WTC11 (cell line): ENCODE measurements around the gene CPNE6. TPM values are rescaled to one million over a fixed set of nuclear protein-coding genes. Genes with fewer than 3 reads are reported as not detected.

ENCODE experiments used
- ATAC-seq: fragments of 200-7000 bp; cut with Tn5 transposase; 2 replicates; pipeline ENCODE4 v1.10.0; 2021; ENCODE audit warnings: mild to moderate bottlenecking, moderate library complexity
- CTCF ChIA-PET: fragments of 300-600 bp; sonication (Branson Sonifier 250); formaldehyde crosslinking; loops from one replicate; lab custom pipeline; 2021; ENCODE audit warnings: antibody characterized with exemption; lab: Charles Lee
- POLR2A ChIA-PET: fragments of 350-600 bp; sonication (Branson Sonifier 250); formaldehyde crosslinking; loops from one replicate; lab custom pipeline; 2021; ENCODE audit warnings: antibody characterized with exemption; lab: Charles Lee
- DNase-seq: peaks from one replicate; pipeline ENCODE4 v3.0.0; 2021; ENCODE audit warnings: low spot score
- H3K27ac Mint-ChIP-seq: 2 replicates; pipeline ENCODE4 v1.8.0; 2021; ENCODE audit warnings: mixed read lengths
- H3K27me3 Mint-ChIP-seq: 2 replicates; pipeline ENCODE4 v1.8.0; 2021; ENCODE audit warnings: low read depth, mild to moderate bottlenecking, moderate library complexity, mixed read lengths
- H3K36me3 Mint-ChIP-seq: 2 replicates; pipeline ENCODE4 v1.8.0; 2021; ENCODE audit warnings: mixed read lengths
- H3K4me1 Mint-ChIP-seq: 2 replicates; pipeline ENCODE4 v1.8.0; 2022; ENCODE audit warnings: mixed read lengths
- H3K4me3 Mint-ChIP-seq: 2 replicates; pipeline ENCODE4 v1.8.0; 2021; ENCODE audit warnings: mild to moderate bottlenecking, moderate library complexity, mixed read lengths
- H3K9me3 Mint-ChIP-seq: 2 replicates; pipeline ENCODE4 v1.8.0; 2021; ENCODE audit warnings: mixed read lengths
- CREB1 ChIP-seq: sonication (generic); formaldehyde crosslinking; IDR thresholded peaks from 2 replicates; pipeline ENCODE4 v1.8.0; 2023; ENCODE audit warnings: mild to moderate bottlenecking, missing genetic modification reagents
- CREM ChIP-seq: sonication (generic); formaldehyde crosslinking; IDR thresholded peaks from 2 replicates; pipeline ENCODE4 v1.8.1; 2022; ENCODE audit warnings: mild to moderate bottlenecking, missing genetic modification reagents, moderate library complexity
- ESRRA ChIP-seq: sonication (generic); formaldehyde crosslinking; IDR thresholded peaks from 2 replicates; pipeline ENCODE4 v1.8.1; 2022; ENCODE audit warnings: mild to moderate bottlenecking, missing genetic modification reagents, borderline replicate concordance
- FOXJ3 ChIP-seq: sonication (generic); formaldehyde crosslinking; IDR thresholded peaks from 2 replicates; pipeline ENCODE4 v1.9.0; 2021; ENCODE audit warnings: missing genetic modification reagents, mild to moderate bottlenecking, borderline replicate concordance
- JAZF1 ChIP-seq: fragments of 250-450 bp; sonication (Bioruptor Pico); IDR thresholded peaks from 2 replicates; pipeline ENCODE4 v1.9.0; 2021; ENCODE audit warnings: moderate library complexity, mild to moderate bottlenecking, inconsistent platforms
- MXD4 ChIP-seq: fragments of 250-450 bp; sonication (Bioruptor Pico); IDR thresholded peaks from 2 replicates; pipeline ENCODE4 v1.8.0; 2021; ENCODE audit warnings: mild to moderate bottlenecking, moderate library complexity, borderline replicate concordance
- TEAD1 ChIP-seq: sonication (generic); formaldehyde crosslinking; IDR thresholded peaks from 2 replicates; pipeline ENCODE4 v1.8.0; 2022; ENCODE audit warnings: mild to moderate bottlenecking, missing genetic modification reagents
- total RNA-seq: library from RNA; stranded (reverse); gene quantifications from 3 replicates; pipeline ENCODE4 v1.2.3, GENCODE V29; 2021
- TF ChIP-seq, protein P1 (sequence below): sonication (generic); formaldehyde crosslinking; IDR thresholded peaks from 2 replicates; pipeline ENCODE4 v1.8.1; 2023; ENCODE audit warnings: mild to moderate bottlenecking, missing genetic modification reagents, moderate library complexity
- TF ChIP-seq, protein P2 (sequence below): sonication (generic); formaldehyde crosslinking; IDR thresholded peaks from 2 replicates; pipeline ENCODE4 v1.8.1; 2023; ENCODE audit warnings: mild to moderate bottlenecking, missing genetic modification reagents, borderline replicate concordance
- TF ChIP-seq, protein P3 (sequence below): sonication (generic); formaldehyde crosslinking; IDR thresholded peaks from 2 replicates; pipeline ENCODE4 v1.8.1; 2022; ENCODE audit warnings: mild to moderate bottlenecking, moderate library complexity, missing genetic modification reagents
- TF ChIP-seq, protein P4 (sequence below): sonication (generic); formaldehyde crosslinking; IDR thresholded peaks from 2 replicates; pipeline ENCODE4 v1.8.1; 2023; ENCODE audit warnings: mild to moderate bottlenecking, missing genetic modification reagents
- TF ChIP-seq, protein P5 (sequence below): fragments of 250-450 bp; sonication (Bioruptor Pico); IDR thresholded peaks from 2 replicates; pipeline ENCODE4 v1.9.0; 2021; ENCODE audit warnings: moderate library complexity, mild to moderate bottlenecking, inconsistent platforms, borderline replicate concordance
- TF ChIP-seq, protein P6 (sequence below): fragments of 250-450 bp; sonication (Bioruptor Pico); IDR thresholded peaks from 2 replicates; pipeline ENCODE4 v1.9.0; 2021; ENCODE audit warnings: mild to moderate bottlenecking
- TF ChIP-seq, protein P7 (sequence below): sonication (generic); formaldehyde crosslinking; IDR thresholded peaks from 2 replicates; pipeline ENCODE4 v1.8.1; 2022; ENCODE audit warnings: low read depth, mild to moderate bottlenecking, moderate library complexity, missing genetic modification reagents, borderline replicate concordance
- TF ChIP-seq, protein P8 (sequence below): fragments of 250-450 bp; sonication (Bioruptor Pico); IDR thresholded peaks from 2 replicates; pipeline ENCODE4 v1.9.0; 2021; ENCODE audit warnings: mild to moderate bottlenecking
- TF ChIP-seq, protein P9 (sequence below): sonication (generic); formaldehyde crosslinking; conservative IDR thresholded peaks from 2 replicates; pipeline ENCODE4 v1.8.1; 2022; ENCODE audit warnings: mild to moderate bottlenecking, missing genetic modification reagents
- TF ChIP-seq, protein P10 (sequence below): sonication (generic); formaldehyde crosslinking; IDR thresholded peaks from 2 replicates; pipeline ENCODE4 v1.8.0; 2022; ENCODE audit warnings: mild to moderate bottlenecking, missing genetic modification reagents
- TF ChIP-seq, protein P11 (sequence below): sonication (generic); formaldehyde crosslinking; IDR thresholded peaks from 2 replicates; pipeline ENCODE4 v1.8.0; 2023; ENCODE audit warnings: missing genetic modification reagents

Gene CPNE6
- total RNA-seq, 1 experiment from 2014 or later, result not detected

DNA sequence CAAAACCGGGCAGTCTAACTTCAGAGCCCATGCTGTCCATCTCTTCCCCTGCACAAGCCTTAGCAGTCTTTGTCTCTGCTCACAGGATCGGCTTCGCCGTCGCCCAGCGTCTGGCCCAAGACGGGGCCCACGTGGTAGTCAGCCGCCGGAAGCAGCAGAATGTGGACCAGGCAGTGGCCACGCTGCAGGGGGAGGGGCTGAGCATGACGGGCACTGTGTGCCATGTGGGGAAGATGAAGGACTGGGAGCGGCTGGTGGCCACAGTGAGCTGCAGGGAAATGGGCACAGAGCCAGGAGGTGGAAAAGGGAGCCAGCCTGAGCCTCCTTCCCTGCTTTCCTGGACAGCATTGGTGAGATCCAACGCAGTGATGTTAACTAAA lies 33.7 kb upstream of the CPNE6 start:
- CTCF ChIA-PET, result interaction anchor here (1.2 kb wide), 1 partner anchor 15 kb away, joined by 3 read pairs; the partner anchor contains the start of gene CARMIL3
- ATAC-seq, result no peak
- Mint-ChIP-seq H3K4me1 (peaks cover 12% of the 10 kb centered on the region), H3K36me3 (no peaks in the 10 kb centered on the region), H3K27me3 (peaks cover 24% of the 10 kb centered on the region), H3K27ac (no peak overlapping the region), H3K9me3 (peaks cover 6% of the 10 kb centered on the region), H3K4me3 (no peak overlapping the region)
- DNase-seq, result no peak
- POLR2A ChIA-PET, result no interaction called here
- TF ChIP-seq, protein P1, sequence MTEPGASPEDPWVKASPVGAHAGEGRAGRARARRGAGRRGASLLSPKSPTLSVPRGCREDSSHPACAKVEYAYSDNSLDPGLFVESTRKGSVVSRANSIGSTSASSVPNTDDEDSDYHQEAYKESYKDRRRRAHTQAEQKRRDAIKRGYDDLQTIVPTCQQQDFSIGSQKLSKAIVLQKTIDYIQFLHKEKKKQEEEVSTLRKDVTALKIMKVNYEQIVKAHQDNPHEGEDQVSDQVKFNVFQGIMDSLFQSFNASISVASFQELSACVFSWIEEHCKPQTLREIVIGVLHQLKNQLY (CRISPR knock-in tag), result no peak
- TF ChIP-seq FOXJ3 (CRISPR knock-in tag) (no peak), JAZF1 (CRISPR knock-in tag) (no peak), ESRRA (CRISPR knock-in tag) (no peak), CREM (CRISPR knock-in tag) (no peak), MXD4 (CRISPR knock-in tag) (no peak), TEAD1 (CRISPR knock-in tag) (no peak), CREB1 (CRISPR knock-in tag) (no peak)
- TF ChIP-seq, protein P2, sequence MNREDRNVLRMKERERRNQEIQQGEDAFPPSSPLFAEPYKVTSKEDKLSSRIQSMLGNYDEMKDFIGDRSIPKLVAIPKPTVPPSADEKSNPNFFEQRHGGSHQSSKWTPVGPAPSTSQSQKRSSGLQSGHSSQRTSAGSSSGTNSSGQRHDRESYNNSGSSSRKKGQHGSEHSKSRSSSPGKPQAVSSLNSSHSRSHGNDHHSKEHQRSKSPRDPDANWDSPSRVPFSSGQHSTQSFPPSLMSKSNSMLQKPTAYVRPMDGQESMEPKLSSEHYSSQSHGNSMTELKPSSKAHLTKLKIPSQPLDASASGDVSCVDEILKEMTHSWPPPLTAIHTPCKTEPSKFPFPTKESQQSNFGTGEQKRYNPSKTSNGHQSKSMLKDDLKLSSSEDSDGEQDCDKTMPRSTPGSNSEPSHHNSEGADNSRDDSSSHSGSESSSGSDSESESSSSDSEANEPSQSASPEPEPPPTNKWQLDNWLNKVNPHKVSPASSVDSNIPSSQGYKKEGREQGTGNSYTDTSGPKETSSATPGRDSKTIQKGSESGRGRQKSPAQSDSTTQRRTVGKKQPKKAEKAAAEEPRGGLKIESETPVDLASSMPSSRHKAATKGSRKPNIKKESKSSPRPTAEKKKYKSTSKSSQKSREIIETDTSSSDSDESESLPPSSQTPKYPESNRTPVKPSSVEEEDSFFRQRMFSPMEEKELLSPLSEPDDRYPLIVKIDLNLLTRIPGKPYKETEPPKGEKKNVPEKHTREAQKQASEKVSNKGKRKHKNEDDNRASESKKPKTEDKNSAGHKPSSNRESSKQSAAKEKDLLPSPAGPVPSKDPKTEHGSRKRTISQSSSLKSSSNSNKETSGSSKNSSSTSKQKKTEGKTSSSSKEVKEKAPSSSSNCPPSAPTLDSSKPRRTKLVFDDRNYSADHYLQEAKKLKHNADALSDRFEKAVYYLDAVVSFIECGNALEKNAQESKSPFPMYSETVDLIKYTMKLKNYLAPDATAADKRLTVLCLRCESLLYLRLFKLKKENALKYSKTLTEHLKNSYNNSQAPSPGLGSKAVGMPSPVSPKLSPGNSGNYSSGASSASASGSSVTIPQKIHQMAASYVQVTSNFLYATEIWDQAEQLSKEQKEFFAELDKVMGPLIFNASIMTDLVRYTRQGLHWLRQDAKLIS (CRISPR knock-in tag), result no peak
- TF ChIP-seq, protein P3, sequence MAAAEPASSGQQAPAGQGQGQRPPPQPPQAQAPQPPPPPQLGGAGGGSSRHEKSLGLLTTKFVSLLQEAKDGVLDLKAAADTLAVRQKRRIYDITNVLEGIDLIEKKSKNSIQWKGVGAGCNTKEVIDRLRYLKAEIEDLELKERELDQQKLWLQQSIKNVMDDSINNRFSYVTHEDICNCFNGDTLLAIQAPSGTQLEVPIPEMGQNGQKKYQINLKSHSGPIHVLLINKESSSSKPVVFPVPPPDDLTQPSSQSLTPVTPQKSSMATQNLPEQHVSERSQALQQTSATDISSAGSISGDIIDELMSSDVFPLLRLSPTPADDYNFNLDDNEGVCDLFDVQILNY (CRISPR knock-in tag), result no peak
- TF ChIP-seq, protein P4, sequence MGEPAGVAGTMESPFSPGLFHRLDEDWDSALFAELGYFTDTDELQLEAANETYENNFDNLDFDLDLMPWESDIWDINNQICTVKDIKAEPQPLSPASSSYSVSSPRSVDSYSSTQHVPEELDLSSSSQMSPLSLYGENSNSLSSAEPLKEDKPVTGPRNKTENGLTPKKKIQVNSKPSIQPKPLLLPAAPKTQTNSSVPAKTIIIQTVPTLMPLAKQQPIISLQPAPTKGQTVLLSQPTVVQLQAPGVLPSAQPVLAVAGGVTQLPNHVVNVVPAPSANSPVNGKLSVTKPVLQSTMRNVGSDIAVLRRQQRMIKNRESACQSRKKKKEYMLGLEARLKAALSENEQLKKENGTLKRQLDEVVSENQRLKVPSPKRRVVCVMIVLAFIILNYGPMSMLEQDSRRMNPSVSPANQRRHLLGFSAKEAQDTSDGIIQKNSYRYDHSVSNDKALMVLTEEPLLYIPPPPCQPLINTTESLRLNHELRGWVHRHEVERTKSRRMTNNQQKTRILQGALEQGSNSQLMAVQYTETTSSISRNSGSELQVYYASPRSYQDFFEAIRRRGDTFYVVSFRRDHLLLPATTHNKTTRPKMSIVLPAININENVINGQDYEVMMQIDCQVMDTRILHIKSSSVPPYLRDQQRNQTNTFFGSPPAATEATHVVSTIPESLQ (CRISPR knock-in tag), result no peak
- TF ChIP-seq, protein P5, sequence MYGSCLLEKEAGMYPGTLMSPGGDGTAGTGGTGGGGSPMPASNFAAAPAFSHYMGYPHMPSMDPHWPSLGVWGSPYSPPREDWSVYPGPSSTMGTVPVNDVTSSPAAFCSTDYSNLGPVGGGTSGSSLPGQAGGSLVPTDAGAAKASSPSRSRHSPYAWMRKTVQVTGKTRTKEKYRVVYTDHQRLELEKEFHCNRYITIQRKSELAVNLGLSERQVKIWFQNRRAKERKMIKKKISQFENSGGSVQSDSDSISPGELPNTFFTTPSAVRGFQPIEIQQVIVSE (CRISPR knock-in tag), result no peak
- TF ChIP-seq, protein P6, sequence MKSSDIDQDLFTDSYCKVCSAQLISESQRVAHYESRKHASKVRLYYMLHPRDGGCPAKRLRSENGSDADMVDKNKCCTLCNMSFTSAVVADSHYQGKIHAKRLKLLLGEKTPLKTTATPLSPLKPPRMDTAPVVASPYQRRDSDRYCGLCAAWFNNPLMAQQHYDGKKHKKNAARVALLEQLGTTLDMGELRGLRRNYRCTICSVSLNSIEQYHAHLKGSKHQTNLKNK, result no peak
- TF ChIP-seq, protein P7, sequence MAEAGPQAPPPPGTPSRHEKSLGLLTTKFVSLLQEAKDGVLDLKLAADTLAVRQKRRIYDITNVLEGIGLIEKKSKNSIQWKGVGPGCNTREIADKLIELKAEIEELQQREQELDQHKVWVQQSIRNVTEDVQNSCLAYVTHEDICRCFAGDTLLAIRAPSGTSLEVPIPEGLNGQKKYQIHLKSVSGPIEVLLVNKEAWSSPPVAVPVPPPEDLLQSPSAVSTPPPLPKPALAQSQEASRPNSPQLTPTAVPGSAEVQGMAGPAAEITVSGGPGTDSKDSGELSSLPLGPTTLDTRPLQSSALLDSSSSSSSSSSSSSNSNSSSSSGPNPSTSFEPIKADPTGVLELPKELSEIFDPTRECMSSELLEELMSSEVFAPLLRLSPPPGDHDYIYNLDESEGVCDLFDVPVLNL (CRISPR knock-in tag), result no peak
- TF ChIP-seq, protein P8, sequence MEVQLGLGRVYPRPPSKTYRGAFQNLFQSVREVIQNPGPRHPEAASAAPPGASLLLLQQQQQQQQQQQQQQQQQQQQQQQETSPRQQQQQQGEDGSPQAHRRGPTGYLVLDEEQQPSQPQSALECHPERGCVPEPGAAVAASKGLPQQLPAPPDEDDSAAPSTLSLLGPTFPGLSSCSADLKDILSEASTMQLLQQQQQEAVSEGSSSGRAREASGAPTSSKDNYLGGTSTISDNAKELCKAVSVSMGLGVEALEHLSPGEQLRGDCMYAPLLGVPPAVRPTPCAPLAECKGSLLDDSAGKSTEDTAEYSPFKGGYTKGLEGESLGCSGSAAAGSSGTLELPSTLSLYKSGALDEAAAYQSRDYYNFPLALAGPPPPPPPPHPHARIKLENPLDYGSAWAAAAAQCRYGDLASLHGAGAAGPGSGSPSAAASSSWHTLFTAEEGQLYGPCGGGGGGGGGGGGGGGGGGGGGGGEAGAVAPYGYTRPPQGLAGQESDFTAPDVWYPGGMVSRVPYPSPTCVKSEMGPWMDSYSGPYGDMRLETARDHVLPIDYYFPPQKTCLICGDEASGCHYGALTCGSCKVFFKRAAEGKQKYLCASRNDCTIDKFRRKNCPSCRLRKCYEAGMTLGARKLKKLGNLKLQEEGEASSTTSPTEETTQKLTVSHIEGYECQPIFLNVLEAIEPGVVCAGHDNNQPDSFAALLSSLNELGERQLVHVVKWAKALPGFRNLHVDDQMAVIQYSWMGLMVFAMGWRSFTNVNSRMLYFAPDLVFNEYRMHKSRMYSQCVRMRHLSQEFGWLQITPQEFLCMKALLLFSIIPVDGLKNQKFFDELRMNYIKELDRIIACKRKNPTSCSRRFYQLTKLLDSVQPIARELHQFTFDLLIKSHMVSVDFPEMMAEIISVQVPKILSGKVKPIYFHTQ (CRISPR knock-in tag), result no peak
- TF ChIP-seq, protein P9, sequence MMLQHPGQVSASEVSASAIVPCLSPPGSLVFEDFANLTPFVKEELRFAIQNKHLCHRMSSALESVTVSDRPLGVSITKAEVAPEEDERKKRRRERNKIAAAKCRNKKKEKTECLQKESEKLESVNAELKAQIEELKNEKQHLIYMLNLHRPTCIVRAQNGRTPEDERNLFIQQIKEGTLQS (CRISPR knock-in tag), result no peak
- TF ChIP-seq, protein P10, sequence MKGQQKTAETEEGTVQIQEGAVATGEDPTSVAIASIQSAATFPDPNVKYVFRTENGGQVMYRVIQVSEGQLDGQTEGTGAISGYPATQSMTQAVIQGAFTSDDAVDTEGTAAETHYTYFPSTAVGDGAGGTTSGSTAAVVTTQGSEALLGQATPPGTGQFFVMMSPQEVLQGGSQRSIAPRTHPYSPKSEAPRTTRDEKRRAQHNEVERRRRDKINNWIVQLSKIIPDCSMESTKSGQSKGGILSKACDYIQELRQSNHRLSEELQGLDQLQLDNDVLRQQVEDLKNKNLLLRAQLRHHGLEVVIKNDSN (CRISPR knock-in tag), result no peak
- TF ChIP-seq, protein P11, sequence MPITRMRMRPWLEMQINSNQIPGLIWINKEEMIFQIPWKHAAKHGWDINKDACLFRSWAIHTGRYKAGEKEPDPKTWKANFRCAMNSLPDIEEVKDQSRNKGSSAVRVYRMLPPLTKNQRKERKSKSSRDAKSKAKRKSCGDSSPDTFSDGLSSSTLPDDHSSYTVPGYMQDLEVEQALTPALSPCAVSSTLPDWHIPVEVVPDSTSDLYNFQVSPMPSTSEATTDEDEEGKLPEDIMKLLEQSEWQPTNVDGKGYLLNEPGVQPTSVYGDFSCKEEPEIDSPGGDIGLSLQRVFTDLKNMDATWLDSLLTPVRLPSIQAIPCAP (CRISPR knock-in tag), result no peak
